ENCODE measurements around the gene PCDHGB3. TPM values are rescaled to one million over a fixed set of nuclear protein-coding genes. Genes with fewer than 3 reads are reported as not detected.

Gene PCDHGB3
- total and polyA plus RNA-seq, 2 donors (not counting 1 experiment from before 2014, with no cell fraction given), result 0.52 to 3.8 TPM

- no peaks in the 10 kb centered on the region for H3K79me2 ChIP-seq (ENCODE audit: control insufficient read depth, insufficient read depth, low read length)
- no peak for DNase-seq
- H3K4me1 ChIP-seq (ENCODE audit: control insufficient read depth in 2 of 2, insufficient read depth in 2 of 2, low read length in 2 of 2), result peaks cover 10 to 14% of the 10 kb centered on the region in 2 donors
- peaks cover 2 to 66% (median 54%) of the 10 kb centered on the region in 3 donors for H3K9me3 ChIP-seq (ENCODE audit: control extremely low read depth in 1 of 3, control insufficient read depth in 2 of 3, insufficient read depth in 1 of 3, low read length in 2 of 3)
- peaks cover 62% of the 10 kb centered on the region for H3K27me3 Mint-ChIP-seq
- no peak overlapping the region for H3K9ac ChIP-seq (ENCODE audit: low read length)
- no peak overlapping the region for H3K4me3 ChIP-seq (ENCODE audit: control extremely low read depth in 1 of 5, extremely low read depth in 1 of 5, insufficient read depth in 1 of 5, low read depth in 2 of 5, low read length in 4 of 5)
- no peak for ATAC-seq (ENCODE audit: low read depth)
- TF ChIP-seq EZH2 (IDR thresholded peaks at IDR 0.05; ENCODE audit: borderline replicate concordance, insufficient read depth, low read depth, low read length, poor library complexity, severe bottlenecking), result no peak
- TF ChIP-seq CTCF (IDR thresholded peaks at IDR 0.05), result no peak
- no peak overlapping the region for H3K27ac ChIP-seq (ENCODE audit: low read length in 2 of 2)
- H3K27me3 ChIP-seq (replicated peaks in 1 of 4; ENCODE audit: control extremely low read depth in 1 of 4, control insufficient read depth in 3 of 4, insufficient read depth in 4 of 4, low read length in 3 of 4), result peaks cover 2 to 73% (median 61%) of the 10 kb centered on the region in 4 experiments
- H3K27ac Mint-ChIP-seq, result peak overlapping the region; percentile 43
- 54% methylated on average over 74 of the region's 74 CpGs for WGBS (ENCODE audit: insufficient coverage)
- peaks cover 19% of the 10 kb centered on the region for H3K4me1 Mint-ChIP-seq
- no peak overlapping the region for H2AFZ ChIP-seq (ENCODE audit: insufficient read depth, low read depth, low read length, poor library complexity, severe bottlenecking)
- H4K20me1 ChIP-seq (ENCODE audit: control insufficient read depth, insufficient read depth, low read length, poor library complexity, severe bottlenecking), result no peaks in the 10 kb centered on the region
- intact Hi-C loops (cut with micrococcal nuclease), result loop anchor here (10.0 kb wide), 1 partner anchor 94 kb away; the partner anchor contains the start of gene TAF7
- POLR2A ChIA-PET, result no interaction called here
- H3K4me3 Mint-ChIP-seq, result no peak overlapping the region
- H3K9me3 Mint-ChIP-seq (ENCODE audit: insufficient read depth), result peaks cover 11% of the 10 kb centered on the region
- CTCF ChIA-PET, result interaction anchor here (2.5 to 3.4 kb wide), 5 partner anchors 12 to 145 kb away, joined by 14 to 30 read pairs (median 21); partner anchors contain the start of genes PCDHGA12 and PCDHGB3
- no peak overlapping the region for H3K4me2 ChIP-seq (replicated peaks; ENCODE audit: low read depth, low read length, poor library complexity, severe bottlenecking)
- no peaks in the 10 kb centered on the region for H3K36me3 ChIP-seq (replicated peaks in 1 of 2; ENCODE audit: control extremely low read depth in 1 of 2, control insufficient read depth in 1 of 2, extremely low read depth in 1 of 2, insufficient read depth in 2 of 2, low read length in 1 of 2)
Measured at GRCh38 chr5:141419074-141419880, 49.2 kb downstream of the PCDHGB3 start.
